Activated CD4-positive, alpha-beta T cell treated with anti-CD3 and anti-CD28 coated beads for 1 hour (primary cell): Measurements from ENCODE around the gene COL27A1.

ENCODE experiments used
- DNase-seq: peaks from one replicate; pipeline ENCODE4 v3.0.0-alpha.2; 2020

Gene COL27A1

GRCh38 chr9:114275246-114276004, 120.1 kb downstream of the COL27A1 start:
- DNase-seq = no peak

GRCh38 chr9:114276908-114277821, 121.8 kb downstream of the COL27A1 start:
- no peak for DNase-seq

GRCh38 chr9:114278356-114278755, 123.0 kb downstream of the COL27A1 start:
- no peak for DNase-seq

DNA sequence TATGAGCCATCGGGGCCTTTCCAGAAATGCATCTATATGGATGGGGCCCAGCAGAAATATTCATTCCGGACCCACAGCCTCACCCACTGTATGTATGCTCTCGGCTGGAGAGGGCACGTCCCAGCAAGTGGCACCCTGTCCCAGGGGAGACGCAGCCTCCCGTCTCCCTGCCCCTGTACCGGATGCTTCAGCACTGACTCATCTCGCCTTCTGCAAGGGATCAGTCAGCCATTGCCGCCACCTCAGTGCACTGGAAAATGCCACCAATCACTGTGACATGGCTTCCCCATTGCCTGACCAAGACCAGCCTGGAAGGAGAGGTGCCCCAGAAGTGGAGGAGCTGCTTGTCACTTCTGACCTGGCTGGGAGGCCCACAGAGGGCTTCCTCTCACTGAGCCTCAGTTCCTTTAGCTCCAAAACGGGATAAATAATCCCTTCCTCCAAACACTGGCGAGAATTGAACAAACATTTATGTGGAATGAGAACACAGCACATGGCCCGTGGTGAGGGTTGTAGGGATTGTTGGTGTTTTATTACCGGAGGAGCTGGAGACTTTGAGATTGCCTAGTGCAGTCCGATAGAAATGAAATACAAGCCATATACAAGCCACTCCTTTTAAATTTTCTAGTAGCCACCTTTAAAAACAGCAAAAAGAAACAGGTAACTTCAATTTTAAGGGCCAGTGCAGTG, 123.7 kb downstream of the COL27A1 start:
- no peak for DNase-seq

GRCh38 chr9:114279693-114280092, 124.4 kb downstream of the COL27A1 start:
- no peak for DNase-seq

GRCh38 chr9:114280636-114281472, 125.5 kb downstream of the COL27A1 start:
- no peak for DNase-seq

DNA sequence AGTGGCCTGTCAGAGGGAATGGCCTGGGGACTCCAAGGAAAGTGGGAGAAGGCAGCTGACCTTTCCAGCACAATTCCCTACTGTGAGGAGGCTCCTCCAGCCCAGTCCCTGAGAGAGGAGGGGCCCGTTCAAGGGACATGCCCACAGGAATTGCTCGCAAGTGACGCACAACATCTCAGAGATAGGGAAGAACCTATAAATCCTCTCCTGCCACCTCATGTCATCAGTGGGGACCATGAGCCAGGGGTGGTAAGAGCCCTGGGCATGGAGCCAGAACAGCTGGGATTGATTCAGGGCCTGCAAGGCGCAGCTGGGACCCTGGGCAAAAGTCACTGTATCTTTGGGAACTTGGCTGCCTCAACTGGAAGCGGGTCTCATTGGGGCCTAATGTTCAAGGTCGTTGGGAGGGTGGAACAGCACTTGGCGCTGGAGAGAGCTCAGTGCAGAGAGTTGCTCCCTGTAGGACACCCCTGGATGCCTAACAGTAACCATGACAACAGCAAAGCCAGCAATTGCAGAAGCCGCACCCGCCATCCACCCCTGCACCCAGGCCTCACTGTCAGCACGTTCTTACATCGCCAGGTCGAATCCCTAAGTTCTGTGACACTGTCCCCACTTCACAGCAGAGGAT, 126.3 kb downstream of the COL27A1 start:
- DNase-seq = no peak

DNA sequence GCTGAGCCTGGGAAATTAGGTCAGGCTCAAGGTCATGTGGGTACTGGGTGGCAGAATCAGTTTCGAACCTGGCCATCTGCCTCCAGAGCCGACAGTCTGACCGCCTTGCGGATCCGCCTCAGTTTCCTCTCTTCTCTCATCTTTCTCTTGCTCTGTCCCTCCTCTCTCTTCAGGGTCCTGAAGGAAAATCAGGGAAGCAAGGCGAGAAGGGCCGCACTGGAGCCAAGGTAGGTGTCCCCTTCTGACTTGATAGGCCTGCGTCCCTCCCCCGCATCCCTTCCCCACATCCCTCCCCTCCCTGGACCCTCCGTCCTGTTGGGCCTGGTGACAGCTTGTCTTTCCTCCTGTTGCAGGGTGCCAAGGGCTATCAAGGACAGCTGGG, 126.8 kb downstream of the COL27A1 start:
- DNase-seq = no peak

GRCh38 chr9:114282507-114282906, 127.2 kb downstream of the COL27A1 start:
- no peak for DNase-seq

DNA sequence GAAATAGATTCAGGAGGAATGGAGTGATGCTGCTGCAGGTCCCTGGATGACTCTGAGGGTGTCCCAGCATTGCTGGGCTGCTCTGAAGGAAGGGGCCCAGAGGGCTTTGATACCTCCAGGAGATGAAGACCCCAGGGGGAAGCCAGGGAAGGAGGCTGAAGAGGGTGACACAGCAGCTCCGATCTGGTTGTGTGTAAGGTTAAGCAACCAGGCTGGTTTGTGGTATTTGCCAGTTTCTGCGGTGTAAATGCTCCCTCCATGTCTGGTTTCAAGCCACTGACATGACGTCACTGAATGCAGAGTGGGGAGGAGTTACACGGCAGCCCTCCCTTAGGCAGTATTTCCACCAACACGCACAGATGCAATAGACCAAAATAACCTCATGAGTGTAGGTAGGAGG, 127.6 kb downstream of the COL27A1 start:
- DNase-seq = no peak

- DNase-seq = no peak
Measured at GRCh38 chr9:114283551-114284111, 128.3 kb downstream of the COL27A1 start.

DNA sequence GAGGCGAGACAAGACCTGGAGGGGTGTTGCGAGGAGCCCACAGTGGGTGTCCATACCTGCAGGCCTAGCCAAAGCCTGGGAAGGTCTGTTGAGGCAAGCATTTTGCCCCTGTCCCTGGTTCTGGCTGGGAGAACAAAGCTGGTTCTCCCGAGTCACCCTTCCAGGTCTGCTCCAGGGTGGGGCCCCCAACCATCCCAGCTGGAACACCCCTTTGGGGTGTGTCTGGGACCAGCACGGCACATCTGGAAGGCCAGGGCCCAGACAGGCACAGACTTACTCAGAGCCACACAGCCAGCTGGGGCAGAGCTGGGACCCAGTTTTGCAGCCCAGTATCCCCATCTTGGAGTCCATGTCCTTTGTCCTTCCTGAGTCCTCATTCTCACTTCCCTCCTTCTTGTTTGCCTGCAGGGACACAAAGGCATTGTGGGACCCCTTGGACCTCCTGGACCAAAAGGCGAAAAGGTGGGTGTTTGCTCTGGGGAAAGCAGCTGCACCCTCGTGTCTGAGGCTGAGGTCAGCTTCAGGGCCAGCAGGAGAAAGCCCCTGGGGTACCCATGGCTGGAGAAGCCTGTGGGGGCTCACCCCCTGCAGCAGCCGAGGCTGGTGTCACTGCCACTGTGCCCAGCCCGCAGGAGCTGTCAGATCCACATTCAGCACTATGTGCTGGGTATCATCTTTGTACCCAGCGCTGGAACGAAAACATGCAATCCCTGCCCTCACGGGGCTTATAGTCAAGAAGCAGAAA, 129.2 kb downstream of the COL27A1 start:
- no peak for DNase-seq

- DNase-seq = no peak
Measured at GRCh38 chr9:114285166-114285867, 130.0 kb downstream of the COL27A1 start.

DNA sequence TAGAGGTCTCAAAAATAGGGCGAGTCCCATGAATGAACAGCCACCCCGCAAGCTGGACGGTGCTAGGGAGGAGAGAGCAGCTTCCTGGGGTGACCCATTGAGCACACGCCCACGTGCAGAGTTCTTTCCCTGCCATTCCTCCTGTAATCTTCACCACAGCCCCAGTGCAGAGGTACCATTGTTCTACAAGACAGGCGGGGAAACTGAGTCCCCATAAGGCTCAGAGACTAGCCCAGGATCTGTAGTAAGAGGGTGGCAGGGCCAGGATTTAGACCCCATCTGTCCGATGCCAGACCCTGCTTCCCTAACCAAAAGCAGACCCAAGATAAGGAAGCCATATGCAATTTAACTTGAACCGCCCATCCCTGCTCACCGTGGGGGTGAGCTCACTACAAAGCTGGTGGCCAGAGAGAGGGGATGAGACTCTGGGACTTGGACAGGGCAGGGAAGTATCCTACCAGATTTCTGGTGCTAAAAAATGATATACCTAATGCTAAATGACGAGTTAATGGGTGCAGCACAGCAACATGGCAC, 130.9 kb downstream of the COL27A1 start:
- no peak for DNase-seq

- DNase-seq = no peak
Measured at GRCh38 chr9:114287001-114287762, 131.8 kb downstream of the COL27A1 start.

- DNase-seq = no peak
Measured at GRCh38 chr9:114287763-114288192, 132.4 kb downstream of the COL27A1 start.

GRCh38 chr9:114288193-114289091, 133.1 kb downstream of the COL27A1 start:
- no peak for DNase-seq

GRCh38 chr9:114289106-114289505, 133.8 kb downstream of the COL27A1 start:
- DNase-seq = no peak
